ENCODE measurements around the gene CRELD2. TPM values are rescaled to one million over a fixed set of nuclear protein-coding genes. Genes with fewer than 3 reads are reported as not detected.

Gene CRELD2
- total and polyA plus RNA-seq, 2 of the 13 experiments (the other 11 are each of a cell fraction or from before 2014, with no cell fraction given), result 17.2 to 44.7 TPM

DNA sequence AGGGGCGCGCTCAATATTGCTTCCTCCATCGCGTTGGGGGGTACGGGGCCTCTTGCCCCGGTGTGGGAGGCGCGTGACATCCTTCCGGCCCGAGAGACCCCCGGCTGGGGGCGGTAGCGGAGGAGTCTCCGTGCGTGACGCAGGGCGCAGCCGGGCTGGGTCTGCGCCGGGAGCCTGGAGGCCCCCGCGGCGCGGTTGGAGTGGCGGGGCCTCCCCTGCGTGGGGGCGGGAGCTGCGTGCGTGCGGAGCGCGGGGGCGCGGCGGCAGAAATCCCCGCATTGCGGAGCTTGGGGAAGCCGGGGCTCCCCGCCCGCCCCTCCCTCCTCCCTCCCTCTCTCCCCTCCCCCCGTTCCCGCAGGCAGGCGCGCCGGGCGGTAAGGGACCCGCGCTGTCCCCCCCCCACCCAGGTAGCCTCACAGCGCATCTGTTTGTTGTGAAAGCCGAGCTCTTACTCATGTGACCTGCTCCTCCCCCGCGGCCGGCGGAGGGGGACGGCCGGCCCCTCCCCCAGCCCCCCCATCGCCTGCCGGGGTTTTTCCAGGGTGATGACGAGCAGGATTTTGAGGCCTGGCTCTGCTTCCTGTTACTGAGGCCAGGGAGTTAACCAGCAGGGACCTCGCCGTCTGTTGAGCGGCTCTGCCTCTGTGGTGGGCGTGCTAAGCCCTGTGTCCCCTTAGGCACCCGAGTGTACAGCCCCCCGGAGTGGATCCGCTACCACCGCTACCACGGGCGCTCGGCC lies 43.7 kb downstream of the CRELD2 start (continued):
- 0 out of 2 replicates have a peak, but pooled peaks have one; percentile 28 for TF ChIP-seq ZC3H13 (CRISPR knock-in tag; IDR thresholded peaks at IDR 0.05)
- TF ChIP-seq, protein P1, sequence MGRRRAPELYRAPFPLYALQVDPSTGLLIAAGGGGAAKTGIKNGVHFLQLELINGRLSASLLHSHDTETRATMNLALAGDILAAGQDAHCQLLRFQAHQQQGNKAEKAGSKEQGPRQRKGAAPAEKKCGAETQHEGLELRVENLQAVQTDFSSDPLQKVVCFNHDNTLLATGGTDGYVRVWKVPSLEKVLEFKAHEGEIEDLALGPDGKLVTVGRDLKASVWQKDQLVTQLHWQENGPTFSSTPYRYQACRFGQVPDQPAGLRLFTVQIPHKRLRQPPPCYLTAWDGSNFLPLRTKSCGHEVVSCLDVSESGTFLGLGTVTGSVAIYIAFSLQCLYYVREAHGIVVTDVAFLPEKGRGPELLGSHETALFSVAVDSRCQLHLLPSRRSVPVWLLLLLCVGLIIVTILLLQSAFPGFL (CRISPR knock-in tag; IDR thresholded peaks at IDR 0.05), result no peak
- peak; percentile 65 for TF ChIP-seq FOSL2 (CRISPR knock-in tag; IDR thresholded peaks at IDR 0.05)
- TF ChIP-seq ZMYM4 (CRISPR knock-in tag; IDR thresholded peaks at IDR 0.05), result 0 out of 2 replicates have a peak, but pooled peaks have one; percentile 9
- TF ChIP-seq ZNF234 (CRISPR knock-in tag; conservative IDR thresholded peaks at IDR 0.05), result no peak
- TF ChIP-seq, protein P2, sequence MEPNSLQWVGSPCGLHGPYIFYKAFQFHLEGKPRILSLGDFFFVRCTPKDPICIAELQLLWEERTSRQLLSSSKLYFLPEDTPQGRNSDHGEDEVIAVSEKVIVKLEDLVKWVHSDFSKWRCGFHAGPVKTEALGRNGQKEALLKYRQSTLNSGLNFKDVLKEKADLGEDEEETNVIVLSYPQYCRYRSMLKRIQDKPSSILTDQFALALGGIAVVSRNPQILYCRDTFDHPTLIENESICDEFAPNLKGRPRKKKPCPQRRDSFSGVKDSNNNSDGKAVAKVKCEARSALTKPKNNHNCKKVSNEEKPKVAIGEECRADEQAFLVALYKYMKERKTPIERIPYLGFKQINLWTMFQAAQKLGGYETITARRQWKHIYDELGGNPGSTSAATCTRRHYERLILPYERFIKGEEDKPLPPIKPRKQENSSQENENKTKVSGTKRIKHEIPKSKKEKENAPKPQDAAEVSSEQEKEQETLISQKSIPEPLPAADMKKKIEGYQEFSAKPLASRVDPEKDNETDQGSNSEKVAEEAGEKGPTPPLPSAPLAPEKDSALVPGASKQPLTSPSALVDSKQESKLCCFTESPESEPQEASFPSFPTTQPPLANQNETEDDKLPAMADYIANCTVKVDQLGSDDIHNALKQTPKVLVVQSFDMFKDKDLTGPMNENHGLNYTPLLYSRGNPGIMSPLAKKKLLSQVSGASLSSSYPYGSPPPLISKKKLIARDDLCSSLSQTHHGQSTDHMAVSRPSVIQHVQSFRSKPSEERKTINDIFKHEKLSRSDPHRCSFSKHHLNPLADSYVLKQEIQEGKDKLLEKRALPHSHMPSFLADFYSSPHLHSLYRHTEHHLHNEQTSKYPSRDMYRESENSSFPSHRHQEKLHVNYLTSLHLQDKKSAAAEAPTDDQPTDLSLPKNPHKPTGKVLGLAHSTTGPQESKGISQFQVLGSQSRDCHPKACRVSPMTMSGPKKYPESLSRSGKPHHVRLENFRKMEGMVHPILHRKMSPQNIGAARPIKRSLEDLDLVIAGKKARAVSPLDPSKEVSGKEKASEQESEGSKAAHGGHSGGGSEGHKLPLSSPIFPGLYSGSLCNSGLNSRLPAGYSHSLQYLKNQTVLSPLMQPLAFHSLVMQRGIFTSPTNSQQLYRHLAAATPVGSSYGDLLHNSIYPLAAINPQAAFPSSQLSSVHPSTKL (CRISPR knock-in tag; IDR thresholded peaks at IDR 0.05), result peak; percentile 42; the same call in 1 of the 2 replicates
- TF ChIP-seq ZNF558 (CRISPR knock-in tag; IDR thresholded peaks at IDR 0.05; ENCODE audit: borderline replicate concordance), result peak; percentile 64; the same call in 1 of the 2 replicates
- no peak for TF ChIP-seq ZNF644 (CRISPR knock-in tag; IDR thresholded peaks at IDR 0.05; ENCODE audit: low read depth)
- TF ChIP-seq KDM1A (CRISPR knock-in tag; IDR thresholded peaks at IDR 0.05), result no peak
- TF ChIP-seq ZNF501 (CRISPR knock-in tag; IDR thresholded peaks at IDR 0.05), result no peak
- TF ChIP-seq, protein P3, sequence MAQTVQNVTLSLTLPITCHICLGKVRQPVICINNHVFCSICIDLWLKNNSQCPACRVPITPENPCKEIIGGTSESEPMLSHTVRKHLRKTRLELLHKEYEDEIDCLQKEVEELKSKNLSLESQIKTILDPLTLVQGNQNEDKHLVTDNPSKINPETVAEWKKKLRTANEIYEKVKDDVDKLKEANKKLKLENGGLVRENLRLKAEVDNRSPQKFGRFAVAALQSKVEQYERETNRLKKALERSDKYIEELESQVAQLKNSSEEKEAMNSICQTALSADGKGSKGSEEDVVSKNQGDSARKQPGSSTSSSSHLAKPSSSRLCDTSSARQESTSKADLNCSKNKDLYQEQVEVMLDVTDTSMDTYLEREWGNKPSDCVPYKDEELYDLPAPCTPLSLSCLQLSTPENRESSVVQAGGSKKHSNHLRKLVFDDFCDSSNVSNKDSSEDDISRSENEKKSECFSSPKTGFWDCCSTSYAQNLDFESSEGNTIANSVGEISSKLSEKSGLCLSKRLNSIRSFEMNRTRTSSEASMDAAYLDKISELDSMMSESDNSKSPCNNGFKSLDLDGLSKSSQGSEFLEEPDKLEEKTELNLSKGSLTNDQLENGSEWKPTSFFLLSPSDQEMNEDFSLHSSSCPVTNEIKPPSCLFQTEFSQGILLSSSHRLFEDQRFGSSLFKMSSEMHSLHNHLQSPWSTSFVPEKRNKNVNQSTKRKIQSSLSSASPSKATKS (CRISPR knock-in tag; IDR thresholded peaks at IDR 0.05), result no peak
- TF ChIP-seq, protein P4, sequence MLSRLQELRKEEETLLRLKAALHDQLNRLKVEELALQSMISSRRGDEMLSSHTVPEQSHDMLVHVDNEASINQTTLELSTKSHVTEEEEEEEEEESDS (CRISPR knock-in tag; IDR thresholded peaks at IDR 0.05; ENCODE audit: borderline replicate concordance), result no peak
- TF ChIP-seq, protein P5, sequence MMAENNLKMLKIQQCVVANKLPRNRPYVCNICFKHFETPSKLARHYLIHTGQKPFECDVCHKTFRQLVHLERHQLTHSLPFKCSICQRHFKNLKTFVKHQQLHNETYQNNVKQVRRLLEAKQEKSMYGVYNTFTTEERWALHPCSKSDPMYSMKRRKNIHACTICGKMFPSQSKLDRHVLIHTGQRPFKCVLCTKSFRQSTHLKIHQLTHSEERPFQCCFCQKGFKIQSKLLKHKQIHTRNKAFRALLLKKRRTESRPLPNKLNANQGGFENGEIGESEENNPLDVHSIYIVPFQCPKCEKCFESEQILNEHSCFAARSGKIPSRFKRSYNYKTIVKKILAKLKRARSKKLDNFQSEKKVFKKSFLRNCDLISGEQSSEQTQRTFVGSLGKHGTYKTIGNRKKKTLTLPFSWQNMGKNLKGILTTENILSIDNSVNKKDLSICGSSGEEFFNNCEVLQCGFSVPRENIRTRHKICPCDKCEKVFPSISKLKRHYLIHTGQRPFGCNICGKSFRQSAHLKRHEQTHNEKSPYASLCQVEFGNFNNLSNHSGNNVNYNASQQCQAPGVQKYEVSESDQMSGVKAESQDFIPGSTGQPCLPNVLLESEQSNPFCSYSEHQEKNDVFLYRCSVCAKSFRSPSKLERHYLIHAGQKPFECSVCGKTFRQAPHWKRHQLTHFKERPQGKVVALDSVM (CRISPR knock-in tag; IDR thresholded peaks at IDR 0.05), result no peak
- no peak for TF ChIP-seq GPN1 (CRISPR knock-in tag; IDR thresholded peaks at IDR 0.05; ENCODE audit: borderline replicate concordance)
- TF ChIP-seq ZBTB7B (CRISPR knock-in tag; IDR thresholded peaks at IDR 0.05), result 0 out of 2 replicates have a peak, but pooled peaks have one; percentile 7
- no peak for TF ChIP-seq SAFB2 (CRISPR knock-in tag; IDR thresholded peaks at IDR 0.05; ENCODE audit: borderline replicate concordance, low read depth)
- TF ChIP-seq STAT5B (CRISPR knock-in tag; IDR thresholded peaks at IDR 0.05), result no peak
- TF ChIP-seq NONO (IDR thresholded peaks at IDR 0.05), result no peak
- no peak for TF ChIP-seq NONO (CRISPR knock-in tag; conservative IDR thresholded peaks at IDR 0.05)
- no peak for TF ChIP-seq TAF15 (IDR thresholded peaks at IDR 0.05; ENCODE audit: low read depth, low read length, poor library complexity, severe bottlenecking)
- TF ChIP-seq JUNB (CRISPR knock-in tag; IDR thresholded peaks at IDR 0.05; ENCODE audit: borderline replicate concordance), result no peak

All from HepG2 (cell line).